Nephron progenitor cell (in vitro differentiated cells): ENCODE measurements around the gene USP6NL.

Experiments
- DNase-seq: peaks from one replicate; pipeline ENCODE4 v3.0.0; 2021
- H3K27ac Mint-ChIP-seq: 2 replicates; pipeline ENCODE4 v1.8.0; 2021; ENCODE audit warnings: mild to moderate bottlenecking, moderate library complexity, mixed read lengths
- H3K27me3 Mint-ChIP-seq: 2 replicates; pipeline ENCODE4 v1.8.0; 2021; ENCODE audit warnings: mild to moderate bottlenecking, low read depth, mixed read lengths; ENCODE audit not compliant: poor library complexity
- H3K36me3 Mint-ChIP-seq: 2 replicates; pipeline ENCODE4 v1.8.0; 2021; ENCODE audit warnings: low read depth, mixed read lengths
- H3K4me1 Mint-ChIP-seq: 2 replicates; pipeline ENCODE4 v1.8.0; 2021; ENCODE audit warnings: mixed read lengths
- H3K4me3 Mint-ChIP-seq: 2 replicates; pipeline ENCODE4 v1.8.0; 2021; ENCODE audit warnings: mild to moderate bottlenecking, moderate library complexity, mixed read lengths
- H3K9me3 Mint-ChIP-seq: 2 replicates; pipeline ENCODE4 v1.8.0; 2021; ENCODE audit warnings: mild to moderate bottlenecking, moderate library complexity, mixed read lengths
- TF ChIP-seq, protein P1 (sequence below): fragments of 200-600 bp; sonication (generic); IDR thresholded peaks from 2 replicates; pipeline ENCODE4 v1.5.0; 2021; ENCODE audit warnings: antibody characterized with exemption

Gene USP6NL

GRCh38 chr10:11594589-11595394, 16.7 kb downstream of the USP6NL start:
- H3K4me1 Mint-ChIP-seq: peaks cover 35% of the 10 kb centered on the region
- no peak for DNase-seq
- TF ChIP-seq, protein P1, sequence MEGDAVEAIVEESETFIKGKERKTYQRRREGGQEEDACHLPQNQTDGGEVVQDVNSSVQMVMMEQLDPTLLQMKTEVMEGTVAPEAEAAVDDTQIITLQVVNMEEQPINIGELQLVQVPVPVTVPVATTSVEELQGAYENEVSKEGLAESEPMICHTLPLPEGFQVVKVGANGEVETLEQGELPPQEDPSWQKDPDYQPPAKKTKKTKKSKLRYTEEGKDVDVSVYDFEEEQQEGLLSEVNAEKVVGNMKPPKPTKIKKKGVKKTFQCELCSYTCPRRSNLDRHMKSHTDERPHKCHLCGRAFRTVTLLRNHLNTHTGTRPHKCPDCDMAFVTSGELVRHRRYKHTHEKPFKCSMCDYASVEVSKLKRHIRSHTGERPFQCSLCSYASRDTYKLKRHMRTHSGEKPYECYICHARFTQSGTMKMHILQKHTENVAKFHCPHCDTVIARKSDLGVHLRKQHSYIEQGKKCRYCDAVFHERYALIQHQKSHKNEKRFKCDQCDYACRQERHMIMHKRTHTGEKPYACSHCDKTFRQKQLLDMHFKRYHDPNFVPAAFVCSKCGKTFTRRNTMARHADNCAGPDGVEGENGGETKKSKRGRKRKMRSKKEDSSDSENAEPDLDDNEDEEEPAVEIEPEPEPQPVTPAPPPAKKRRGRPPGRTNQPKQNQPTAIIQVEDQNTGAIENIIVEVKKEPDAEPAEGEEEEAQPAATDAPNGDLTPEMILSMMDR: no peak
- H3K4me3 Mint-ChIP-seq: no peak overlapping the region
- H3K27ac Mint-ChIP-seq: peak overlapping the region; percentile 33
- H3K36me3 Mint-ChIP-seq: peaks cover 20% of the 10 kb centered on the region
- H3K27me3 Mint-ChIP-seq: peaks cover 3% of the 10 kb centered on the region
- H3K9me3 Mint-ChIP-seq: no peaks in the 10 kb centered on the region

GRCh38 chr10:11593612-11594011, 17.8 kb downstream of the USP6NL start:
- Mint-ChIP-seq H3K4me3 (no peak overlapping the region), H3K4me1 (peaks cover 39% of the 10 kb centered on the region), H3K9me3 (no peaks in the 10 kb centered on the region), H3K27me3 (peaks cover 3% of the 10 kb centered on the region), H3K27ac (no peak overlapping the region), H3K36me3 (peaks cover 20% of the 10 kb centered on the region)
- DNase-seq: no peak
- TF ChIP-seq, protein P1: no peak

DNA sequence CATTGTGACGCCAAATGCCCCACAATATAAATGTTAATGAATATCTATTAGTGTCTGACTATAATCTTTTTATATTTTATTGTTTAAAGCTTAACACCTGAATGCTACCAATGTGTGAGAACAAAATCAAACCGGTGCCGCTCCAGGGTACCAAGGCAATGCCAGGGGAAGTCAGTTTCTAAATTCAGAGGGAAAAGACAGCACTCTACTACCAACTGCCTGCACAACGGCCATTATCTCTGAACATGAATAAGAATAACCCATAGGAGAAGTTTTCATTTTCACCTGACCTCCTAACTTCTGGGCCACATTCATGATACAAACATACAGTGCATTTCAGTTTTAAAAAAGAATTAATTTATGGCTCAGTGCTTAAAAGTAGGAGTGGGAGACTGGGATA, 21.7 kb downstream of the USP6NL start:
- Mint-ChIP-seq H3K4me3 (no peak overlapping the region), H3K4me1 (peaks cover 33% of the 10 kb centered on the region), H3K9me3 (peaks cover 20% of the 10 kb centered on the region), H3K27ac (no peak overlapping the region), H3K27me3 (peaks cover 3% of the 10 kb centered on the region), H3K36me3 (peaks cover 26% of the 10 kb centered on the region)
- no peak for DNase-seq
- TF ChIP-seq, protein P1: no peak

GRCh38 chr10:11588873-11589574, 22.4 kb downstream of the USP6NL start:
- Mint-ChIP-seq H3K4me1 (peaks cover 33% of the 10 kb centered on the region), H3K4me3 (no peak overlapping the region), H3K9me3 (peaks cover 27% of the 10 kb centered on the region), H3K36me3 (peaks cover 33% of the 10 kb centered on the region), H3K27me3 (peaks cover 3% of the 10 kb centered on the region), H3K27ac (peak overlapping the region; percentile 18)
- TF ChIP-seq, protein P1: no peak
- no peak for DNase-seq

DNA sequence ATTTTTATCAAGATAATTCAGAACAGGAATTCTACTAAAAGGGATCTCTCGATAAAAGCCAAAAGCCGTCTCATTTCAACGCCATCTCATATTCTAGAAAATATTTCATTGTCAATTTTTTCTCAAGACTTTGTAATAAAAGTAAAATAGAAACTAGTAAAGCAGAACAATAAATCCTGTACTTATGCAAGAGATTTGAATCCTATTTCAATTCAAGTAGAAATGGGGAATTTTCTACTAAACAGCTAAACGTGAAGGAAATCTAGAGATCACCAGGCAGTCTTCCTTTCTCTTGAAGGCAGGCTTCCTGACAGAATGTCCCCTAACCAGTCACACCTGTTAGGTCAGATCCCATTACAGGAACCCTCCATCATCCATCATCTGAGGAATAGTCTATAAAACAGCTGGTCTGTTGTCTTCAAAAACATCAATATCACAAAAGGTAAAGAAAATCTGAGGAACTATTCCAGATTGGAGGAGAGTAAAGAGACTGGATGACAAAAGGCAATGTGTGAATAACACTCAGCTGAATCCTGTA, 23.7 kb downstream of the USP6NL start:
- DNase-seq: no peak
- H3K36me3 Mint-ChIP-seq: peaks cover 43% of the 10 kb centered on the region
- H3K27ac Mint-ChIP-seq: peak overlapping the region; percentile 3
- H3K27me3 Mint-ChIP-seq: no peaks in the 10 kb centered on the region
- TF ChIP-seq, protein P1: no peak
- H3K9me3 Mint-ChIP-seq: peaks cover 35% of the 10 kb centered on the region
- H3K4me3 Mint-ChIP-seq: no peak overlapping the region
- peaks cover 33% of the 10 kb centered on the region for H3K4me1 Mint-ChIP-seq
